BJ (cell line): ENCODE data around the gene GFER. TPM values are rescaled to one million over a fixed set of nuclear protein-coding genes. Genes with fewer than 3 reads are reported as not detected.
"Not testable (repeated sequence)": the region's sequence is repeated elsewhere in the genome, so short reads cannot be mapped to it uniquely, and the experiment has no call there.

Source experiments
- CTCF ChIA-PET: fragments of 350-600 bp; formaldehyde crosslinking; extraction: SDS; loops from one replicate; lab custom pipeline; 2021; ENCODE audit warnings: antibody characterized with exemption, inconsistent platforms; lab: Yijun Ruan, JAX
- POLR2A ChIA-PET: fragments of 300-600 bp; sonication (Branson Sonifier 250); formaldehyde crosslinking; extraction: SDS; loops from one replicate; lab custom pipeline; 2021; ENCODE audit warnings: antibody characterized with exemption; lab: Charles Lee
- DNase-seq: peaks from one replicate; pipeline ENCODE4 v3.0.0-alpha.2; 2011; ENCODE audit warnings: low read depth
- H3K27me3 ChIP-seq: 2 replicates; pipeline ENCODE4 v1.6.0; 2011; ENCODE audit warnings: low read length; ENCODE audit not compliant: control insufficient read depth, insufficient read depth
- H3K36me3 ChIP-seq: 2 replicates; pipeline ENCODE4 v1.5.1; 2011; ENCODE audit warnings: low read length; ENCODE audit not compliant: control insufficient read depth, insufficient read depth
- H3K4me3 ChIP-seq: 2 replicates; pipeline ENCODE4 v1.5.1; 2011; ENCODE audit warnings: low read depth, mild to moderate bottlenecking, control low read depth, low read length
- polyA plus RNA-seq: library from polyadenylated mRNA; depleted of rRNA; stranded (reverse); fragments of >200 nt; gene quantifications from 2 replicates; pipeline ENCODE4 v1.2.3, GENCODE V29; 2011
- TF ChIP-seq, protein P1 (sequence below): IDR thresholded peaks from 2 replicates; pipeline ENCODE4 v1.5.1; 2011; ENCODE audit warnings: low read depth, mild to moderate bottlenecking, control low read depth, inconsistent platforms, low read length, moderate library complexity; ENCODE audit not compliant: insufficient read depth

The GFER gene
- polyA plus RNA-seq, 1 experiment, result 19.8 TPM

DNA sequence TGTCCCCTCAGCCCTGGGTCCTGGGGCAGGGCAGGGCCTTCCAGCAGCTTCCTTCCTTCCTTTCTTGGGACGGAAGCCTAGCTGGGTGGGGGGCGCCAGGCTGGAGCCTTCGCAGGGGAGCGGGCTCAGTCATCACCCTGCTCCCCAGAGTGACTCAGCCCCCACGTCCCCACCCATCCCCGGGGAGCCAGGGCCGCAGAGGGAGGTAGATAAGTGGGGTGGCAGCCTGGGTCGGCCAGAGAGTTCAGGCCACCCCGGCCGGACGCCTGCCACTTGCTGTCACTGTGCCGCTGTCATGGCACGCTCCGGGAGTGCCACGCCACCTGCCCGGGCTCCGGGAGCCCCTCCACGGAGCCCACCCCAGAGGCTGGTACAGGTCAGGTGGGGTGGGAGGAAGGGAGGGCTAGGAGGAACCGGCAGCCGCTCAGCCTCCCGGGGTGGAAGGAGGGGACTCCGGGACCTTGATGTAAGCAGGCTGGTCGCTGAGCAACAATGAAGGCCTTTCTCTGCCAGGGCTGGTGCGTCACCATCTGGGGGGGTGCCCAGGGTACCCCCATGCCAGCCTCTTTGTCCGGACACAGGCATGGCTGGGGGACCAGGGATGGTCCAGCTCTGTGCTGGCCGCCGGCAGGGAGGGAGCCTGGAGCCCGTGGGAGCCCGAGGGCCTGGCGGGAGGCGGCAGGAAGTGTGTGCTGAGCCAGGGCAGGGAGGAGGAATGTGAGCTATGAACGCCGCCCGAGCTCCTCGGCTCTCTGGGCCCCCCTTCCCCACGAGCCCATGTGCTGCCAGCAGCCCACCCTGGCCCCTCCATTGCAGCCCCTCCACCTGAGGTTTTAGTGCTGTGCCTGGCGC lies 49.3 kb downstream of the GFER start:
- peak; percentile 16 for DNase-seq
- POLR2A ChIA-PET, result interaction anchor here (0.6 kb wide), 1 partner anchor 37 kb away, joined by 5 read pairs; no protein-coding TSS in a partner anchor
- Histone ChIP-seq H3K36me3 (peaks cover 33% of the 10 kb centered on the region), H3K4me3 (peak overlapping the region; percentile 47), H3K27me3 (no peaks in the 10 kb centered on the region)
- TF ChIP-seq, protein P1, sequence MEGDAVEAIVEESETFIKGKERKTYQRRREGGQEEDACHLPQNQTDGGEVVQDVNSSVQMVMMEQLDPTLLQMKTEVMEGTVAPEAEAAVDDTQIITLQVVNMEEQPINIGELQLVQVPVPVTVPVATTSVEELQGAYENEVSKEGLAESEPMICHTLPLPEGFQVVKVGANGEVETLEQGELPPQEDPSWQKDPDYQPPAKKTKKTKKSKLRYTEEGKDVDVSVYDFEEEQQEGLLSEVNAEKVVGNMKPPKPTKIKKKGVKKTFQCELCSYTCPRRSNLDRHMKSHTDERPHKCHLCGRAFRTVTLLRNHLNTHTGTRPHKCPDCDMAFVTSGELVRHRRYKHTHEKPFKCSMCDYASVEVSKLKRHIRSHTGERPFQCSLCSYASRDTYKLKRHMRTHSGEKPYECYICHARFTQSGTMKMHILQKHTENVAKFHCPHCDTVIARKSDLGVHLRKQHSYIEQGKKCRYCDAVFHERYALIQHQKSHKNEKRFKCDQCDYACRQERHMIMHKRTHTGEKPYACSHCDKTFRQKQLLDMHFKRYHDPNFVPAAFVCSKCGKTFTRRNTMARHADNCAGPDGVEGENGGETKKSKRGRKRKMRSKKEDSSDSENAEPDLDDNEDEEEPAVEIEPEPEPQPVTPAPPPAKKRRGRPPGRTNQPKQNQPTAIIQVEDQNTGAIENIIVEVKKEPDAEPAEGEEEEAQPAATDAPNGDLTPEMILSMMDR, result no peak
- CTCF ChIA-PET, result interaction anchor here (1.0 to 2.3 kb wide), 3 partner anchors 10 to 107 kb away, joined by 4 to 5 read pairs (median 4); no protein-coding TSS in a partner anchor

DNA sequence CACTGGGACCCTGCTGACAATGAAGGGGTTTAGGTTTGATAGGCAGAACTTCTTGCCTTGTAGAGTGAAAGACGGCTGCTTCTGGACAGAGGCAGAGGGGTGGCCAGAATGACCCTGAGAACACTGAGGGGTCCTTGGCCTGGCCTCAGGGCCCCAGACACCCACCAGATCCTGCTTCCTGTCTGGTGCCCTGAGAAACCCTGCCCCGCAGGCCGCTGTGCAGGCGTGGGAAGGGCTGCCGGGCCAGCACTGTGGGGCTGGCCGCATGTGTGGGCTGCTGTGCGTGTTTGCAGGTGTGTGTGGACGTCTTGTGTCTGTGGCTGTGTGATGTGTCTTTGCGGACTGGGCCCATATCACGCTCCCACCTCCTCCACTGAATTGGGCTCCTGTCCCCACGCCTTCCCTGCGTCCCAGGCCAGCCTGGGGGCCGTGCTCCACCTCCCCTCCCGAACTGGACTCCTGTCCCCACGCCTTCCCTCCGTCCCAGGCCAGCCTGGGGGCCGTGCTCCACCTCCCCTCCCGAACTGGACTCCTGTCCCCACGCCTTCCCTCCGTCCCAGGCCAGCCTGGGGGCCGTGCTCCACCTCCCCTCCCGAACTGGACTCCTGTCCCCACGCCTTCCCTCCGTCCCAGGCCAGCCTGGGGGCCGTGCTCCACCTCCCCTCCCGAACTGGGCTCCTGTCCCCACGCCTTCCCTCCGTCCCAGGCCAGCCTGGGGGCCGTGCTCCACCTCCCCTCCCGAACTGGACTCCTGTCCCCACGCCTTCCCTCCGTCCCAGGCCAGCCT lies 50.1 kb downstream of the GFER start:
- CTCF ChIA-PET, result interaction anchor here (1.0 kb wide), 1 partner anchor 11 kb away, joined by 4 read pairs; no protein-coding TSS in a partner anchor
- H3K27me3 ChIP-seq, DNase-seq: not testable (repeated sequence)
- Histone ChIP-seq H3K36me3 (peaks cover 38% of the 10 kb centered on the region), H3K4me3 (peak overlapping the region; percentile 47)
- POLR2A ChIA-PET, result interaction anchor here (0.6 kb wide), 1 partner anchor 38 kb away, joined by 5 read pairs; no protein-coding TSS in a partner anchor

DNA sequence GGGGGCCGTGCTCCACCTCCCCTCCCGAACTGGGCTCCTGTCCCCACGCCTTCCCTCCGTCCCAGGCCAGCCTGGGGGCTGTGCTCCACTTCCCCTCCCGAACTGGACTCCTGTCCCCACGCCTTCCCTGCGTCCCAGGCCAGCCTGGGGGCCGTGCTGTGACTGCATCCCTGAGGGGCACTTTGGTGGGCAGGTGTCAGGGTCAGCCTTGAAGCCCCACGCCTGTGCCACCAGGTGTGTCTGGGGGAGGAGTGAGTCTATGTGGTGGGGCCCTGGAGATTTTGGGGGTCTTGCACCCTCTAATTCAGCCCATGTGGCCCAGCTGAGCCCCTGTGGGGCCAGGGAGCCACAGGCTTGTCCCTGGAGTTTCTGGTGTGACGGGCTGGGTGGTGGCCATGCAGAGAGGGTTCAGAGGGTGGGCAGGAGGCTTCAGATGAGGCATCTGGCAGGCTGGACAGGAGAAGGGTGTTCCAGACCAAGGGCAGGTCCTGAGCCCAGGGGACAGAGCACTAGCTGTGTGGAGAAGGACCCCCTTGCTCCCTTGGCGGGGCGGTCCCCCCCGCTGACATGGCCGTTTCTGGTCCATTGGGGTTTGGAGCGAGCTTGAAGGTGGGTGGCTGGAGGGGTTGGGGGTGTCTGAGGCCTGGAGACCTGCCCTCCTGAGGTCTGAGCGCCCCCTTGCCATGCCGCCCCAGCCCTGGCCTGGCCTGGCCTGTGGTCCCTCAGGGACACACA lies 50.9 kb downstream of the GFER start:
- Histone ChIP-seq H3K36me3 (peaks cover 34% of the 10 kb centered on the region), H3K27me3 (no peaks in the 10 kb centered on the region), H3K4me3 (peak overlapping the region; percentile 21)
- DNase-seq, result no peak
- ChIA-PET CTCF (interaction anchor here (0.6 to 1.7 kb wide), 4 partner anchors 8 to 106 kb away, joined by 3 to 10 read pairs (median 4); partner anchors contain the start of gene NHERF2), POLR2A (interaction anchor here (0.6 to 1.6 kb wide), 2 partner anchors 120 to 990 kb away, joined by 5 to 21 read pairs; partner anchors contain the start of gene TRAF7)
- TF ChIP-seq, protein P1, result no peak

DNA sequence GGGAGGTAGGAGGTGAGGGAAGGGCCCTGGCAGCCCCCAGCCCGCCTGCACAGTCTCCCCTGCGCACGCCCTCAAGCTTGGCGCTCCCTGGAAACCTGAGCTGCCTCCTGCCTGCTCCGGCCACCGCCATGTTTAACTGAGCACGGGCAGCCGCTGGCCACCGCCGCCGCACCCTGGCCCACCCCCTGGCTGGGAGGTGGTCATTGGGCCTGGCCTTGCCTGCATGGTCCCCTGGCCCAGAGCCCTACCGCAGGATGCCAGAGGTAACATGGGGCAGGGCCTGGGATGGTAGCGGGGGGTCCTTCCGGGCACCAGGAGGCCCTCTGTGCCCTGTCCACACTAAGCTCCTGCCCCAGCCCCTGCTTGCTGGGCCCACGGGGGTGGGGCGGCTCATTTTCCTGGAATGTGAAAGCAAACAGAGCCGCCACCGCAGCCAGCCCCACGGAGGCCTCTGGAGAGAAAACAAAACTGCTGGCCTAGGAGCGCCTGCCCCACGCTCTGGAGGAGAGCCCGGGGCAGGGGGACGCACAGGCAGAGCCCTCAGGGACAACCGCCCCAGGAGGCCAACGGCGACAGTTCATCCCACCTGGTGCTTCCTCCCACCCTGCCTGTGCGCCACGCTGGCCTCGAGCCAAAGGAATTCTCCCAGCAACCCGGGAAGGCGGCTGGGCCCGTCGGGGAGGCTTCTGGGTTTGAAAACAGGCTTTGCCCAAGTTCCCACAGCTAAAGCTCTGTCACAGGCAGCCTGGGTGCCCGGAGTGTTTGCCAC lies 51.6 kb downstream of the GFER start:
- POLR2A ChIA-PET, result interaction anchor here (0.6 to 1.6 kb wide), 2 partner anchors 120 to 989 kb away, joined by 5 to 21 read pairs; partner anchors contain the start of gene TRAF7
- TF ChIP-seq, protein P1, result no peak
- H3K27me3 ChIP-seq, result no peaks in the 10 kb centered on the region
- peak overlapping the region; percentile 20 for H3K4me3 ChIP-seq
- peaks cover 29% of the 10 kb centered on the region for H3K36me3 ChIP-seq
- no peak for DNase-seq
- CTCF ChIA-PET, result interaction anchor here (0.7 to 1.7 kb wide), 5 partner anchors 8 to 216 kb away, joined by 3 to 10 read pairs (median 4); partner anchors contain the start of gene NHERF2
